GM19239 (cell line): ENCODE measurements around the gene IKZF3.

Source experiments
- DNase-seq: peaks from one replicate; pipeline ENCODE4 v3.0.0; 2011; ENCODE audit warnings: low spot score; ENCODE audit not compliant: insufficient read length
- FAIRE-seq: peaks from 2 replicates; lab custom pipeline; 2011; peaks lifted over from hg19 to GRCh38; lab: Jason Lieb, UNC

The IKZF3 gene

GRCh38 chr17:39745335-39746144 lies 118.6 kb downstream of the IKZF3 start:
- FAIRE-seq (no peak), DNase-seq (no peak)

GRCh38 chr17:39744836-39745215 lies 119.3 kb downstream of the IKZF3 start:
- DNase-seq (no peak), FAIRE-seq (no peak)

GRCh38 chr17:39744075-39744835 lies 119.9 kb downstream of the IKZF3 start:
- FAIRE-seq (no peak), DNase-seq (no peak)

- no peak for DNase-seq
- no peak for FAIRE-seq
Measured at GRCh38 chr17:39742856-39743436, 121.2 kb downstream of the IKZF3 start.

- no peak for FAIRE-seq
- DNase-seq = no peak
Measured at GRCh38 chr17:39742126-39742855, 121.8 kb downstream of the IKZF3 start.

GRCh38 chr17:39740357-39741111 lies 123.6 kb downstream of the IKZF3 start:
- FAIRE-seq (no peak), DNase-seq (no peak)

GRCh38 chr17:39739885-39740356 lies 124.2 kb downstream of the IKZF3 start:
- no peak for FAIRE-seq
- no peak for DNase-seq

GRCh38 chr17:39738983-39739884 lies 124.9 kb downstream of the IKZF3 start:
- DNase-seq = no peak
- FAIRE-seq = peak; percentile 53

GRCh38 chr17:39738568-39738901 lies 125.6 kb downstream of the IKZF3 start:
- DNase-seq (peak; percentile 42), FAIRE-seq (peak; percentile 65)

GRCh38 chr17:39737760-39738567 lies 126.1 kb downstream of the IKZF3 start, which contains the start of gene GRB7:
TSS of gene GRB7 (plus strand) at chr17:39737938. CDS start at chr17:39742302, 4,364 bp downstream.
- DNase-seq = no peak
- no peak for FAIRE-seq

- no peak for DNase-seq
- FAIRE-seq = no peak
Measured at GRCh38 chr17:39737206-39737759, 126.8 kb downstream of the IKZF3 start.

GRCh38 chr17:39736319-39737165 lies 127.6 kb downstream of the IKZF3 start:
- DNase-seq = no peak

GRCh38 chr17:39735882-39736281 lies 128.2 kb downstream of the IKZF3 start:
- DNase-seq (no peak), FAIRE-seq (no peak)

More at GRCh38 chr17:39736319-39737165, 127.6 kb downstream of the IKZF3 start:
- FAIRE-seq = no peak

- no peak for FAIRE-seq
- DNase-seq = no peak
Measured at GRCh38 chr17:39732586-39732985, 131.5 kb downstream of the IKZF3 start.

- FAIRE-seq = peak; percentile 82
- DNase-seq = peak; percentile 93
Measured at GRCh38 chr17:39730095-39730921, 133.8 kb downstream of the IKZF3 start, which contains the start of gene MIEN1. TSS of gene MIEN1 (minus strand) at chr17:39730532. CDS start at chr17:39730495, 37 bp downstream.
